Breast epithelium (tissue), 4 donors: ENCODE results near the gene GUCY2D. TPM values are rescaled to one million over a fixed set of nuclear protein-coding genes. Genes with fewer than 3 reads are reported as not detected.
A peak's percentile ranks its signal among the peaks of the same experiment; 100 is the strongest.

ENCODE experiments used
- DNase-seq, 2 donors: peaks; one replicate each; pipeline ENCODE4 v3.0.0-alpha.2; 2019; ENCODE audit warnings: low spot score in 2 of 2
- H3K27ac ChIP-seq, 2 donors: fragments of 200-600 bp; sonication (generic) in 1 of 2; one replicate each; pipeline ENCODE4 v1.5.1; 2016 to 2019; ENCODE audit warnings: mild to moderate bottlenecking in 1 of 2
- H3K27me3 ChIP-seq, 2 donors: fragments of 200-600 bp; sonication (generic) in 1 of 2; one replicate each; pipeline versions ENCODE4 v1.5.1 to v1.6.0; 2017 to 2019; ENCODE audit warnings: control low read depth in 1 of 2, mild to moderate bottlenecking in 1 of 2
- H3K36me3 ChIP-seq: fragments of 200-600 bp; one replicate; pipeline ENCODE4 v1.5.1; 2019
- H3K4me1 ChIP-seq, 2 donors: fragments of 200-600 bp; sonication (generic); one replicate each; pipeline ENCODE4 v1.5.1; 2016 to 2019; ENCODE audit warnings: control low read depth in 1 of 2
- H3K4me3 ChIP-seq, 3 donors: fragments of 200-600 bp; sonication (generic); 1 replicate in 2 of 3; 2 replicates in 1 of 3; pipeline ENCODE4 v1.5.1; 2016 to 2019; ENCODE audit warnings: mild to moderate bottlenecking in 3 of 3, moderate library complexity in 2 of 3
- H3K9me3 ChIP-seq, 2 donors: fragments of 200-600 bp; sonication (generic) in 1 of 2; one replicate each; pipeline ENCODE4 v1.5.1; 2016 to 2019; ENCODE audit warnings: control low read depth in 1 of 2
- CTCF ChIP-seq, 3 donors: fragments of 450-650 bp; IDR thresholded peaks; one replicate each; pipeline ENCODE4 v1.5.1; 2016 to 2017; ENCODE audit warnings: antibody characterized with exemption in 3 of 3, mild to moderate bottlenecking in 3 of 3, moderate library complexity in 3 of 3
- POLR2A ChIP-seq: fragments of 450-650 bp; IDR thresholded peaks from one replicate; pipeline ENCODE4 v1.6.1; 2016; ENCODE audit warnings: antibody characterized with exemption, mild to moderate bottlenecking, moderate library complexity
- POLR2AphosphoS5 ChIP-seq, 3 donors: sonication (generic); formaldehyde crosslinking; IDR thresholded peaks; one replicate each; pipeline ENCODE4 v1.6.1; 2017; ENCODE audit warnings: antibody characterized with exemption in 3 of 3
- intact Hi-C: fragments of 100-400 bp; cut with DNase I; formaldehyde crosslinking; loops from one replicate; pipeline ENCODE4 v1.15.1; 2023; ENCODE audit warnings: low total_unique reads
- total RNA-seq, 3 donors: library from RNA; depleted of rRNA; stranded (reverse); fragments of >200 nt; gene quantifications; one replicate each; pipeline ENCODE4 v1.1.0, GENCODE V29; 2016

The GUCY2D gene
- total RNA-seq, 3 donors from 2014 or later: 0.15 TPM; not detected in 2

- peaks cover 0 to 7% of the 10 kb centered on the region in 2 donors for H3K27me3 ChIP-seq
- intact Hi-C loops: no loop called here
Observed at GRCh38 chr17:8029121-8029520, 26.7 kb downstream of the GUCY2D start.

GRCh38 chr17:8031261-8031661, 28.8 kb downstream of the GUCY2D start:
- H3K36me3 ChIP-seq: no peaks in the 10 kb centered on the region
- intact Hi-C loops: no loop called here
- no peak overlapping the region for H3K27ac ChIP-seq
- DNase-seq: no peak
- TF ChIP-seq CTCF (IDR thresholded peaks at IDR 0.05) (no peak), POLR2A (no peak), POLR2AphosphoS5 (IDR thresholded peaks at IDR 0.05) (no peak)
- no peaks in the 10 kb centered on the region for H3K9me3 ChIP-seq
- peaks cover 0 to 7% of the 10 kb centered on the region in 2 donors for H3K27me3 ChIP-seq
- H3K4me3 ChIP-seq: no peak overlapping the region
- no peaks in the 10 kb centered on the region for H3K4me1 ChIP-seq

More at GRCh38 chr17:8029121-8029520, 26.7 kb downstream of the GUCY2D start:
- no peak for DNase-seq
- Histone ChIP-seq H3K27ac (no peak overlapping the region), H3K36me3 (no peaks in the 10 kb centered on the region), H3K9me3 (no peaks in the 10 kb centered on the region), H3K4me1 (no peaks in the 10 kb centered on the region), H3K4me3 (no peak overlapping the region)
- TF ChIP-seq CTCF (IDR thresholded peaks at IDR 0.05) (no peak), POLR2AphosphoS5 (IDR thresholded peaks at IDR 0.05) (no peak), POLR2A (no peak)

GRCh38 chr17:8031950-8032349, 29.5 kb downstream of the GUCY2D start:
- intact Hi-C loops: no loop called here
- TF ChIP-seq POLR2A: no peak
- TF ChIP-seq POLR2AphosphoS5 (IDR thresholded peaks at IDR 0.05): no peak
- no peak for TF ChIP-seq CTCF (IDR thresholded peaks at IDR 0.05)
- Histone ChIP-seq H3K36me3 (no peaks in the 10 kb centered on the region), H3K4me3 (no peak overlapping the region), H3K4me1 (no peaks in the 10 kb centered on the region), H3K27me3 (peaks cover 0 to 7% of the 10 kb centered on the region in 2 donors), H3K9me3 (no peaks in the 10 kb centered on the region), H3K27ac (no peak overlapping the region)
- no peak for DNase-seq

- intact Hi-C loops: no loop called here
- H3K9me3 ChIP-seq: no peaks in the 10 kb centered on the region
- H3K4me1 ChIP-seq: no peaks in the 10 kb centered on the region
- no peak overlapping the region for H3K27ac ChIP-seq
- H3K27me3 ChIP-seq: peaks cover 0 to 7% of the 10 kb centered on the region in 2 donors
- H3K4me3 ChIP-seq: no peak overlapping the region
- TF ChIP-seq POLR2AphosphoS5 (IDR thresholded peaks at IDR 0.05) (no peak), CTCF (IDR thresholded peaks at IDR 0.05) (no peak), POLR2A (no peak)
- H3K36me3 ChIP-seq: no peaks in the 10 kb centered on the region
- DNase-seq: no peak
Observed at GRCh38 chr17:8032442-8032841, 30.0 kb downstream of the GUCY2D start.

- H3K27ac ChIP-seq: peak within 1 kb of the TSS; percentile 82 to 83
- peaks cover 0 to 4% of the 10 kb centered on the region in 2 donors for H3K27me3 ChIP-seq
- peaks cover 4 to 5% of the 10 kb centered on the region in 2 donors for H3K4me1 ChIP-seq
- DNase-seq: peak in 1 of 2 donors; percentile 78
- no peaks in the 10 kb centered on the region for H3K9me3 ChIP-seq
- H3K36me3 ChIP-seq: no peaks in the 10 kb centered on the region
- intact Hi-C loops: no loop called here
- H3K4me3 ChIP-seq: peak within 1 kb of the TSS; percentile 26 to 67 (median 58)
- TF ChIP-seq CTCF (IDR thresholded peaks at IDR 0.05) (no peak), POLR2A (no peak), POLR2AphosphoS5 (IDR thresholded peaks at IDR 0.05) (no peak)
Observed at GRCh38 chr17:8038954-8039610, 36.7 kb downstream of the GUCY2D start, which contains the start of gene ALOX15B. Gene ALOX15B (plus strand): TSS chr17:8039059. CDS start chr17:8039156, 97 bp downstream.
